ENCODE data around the gene AKAIN1. TPM values are rescaled to one million over a fixed set of nuclear protein-coding genes. Genes with fewer than 3 reads are reported as not detected.
A peak's percentile ranks its signal among the peaks of the same experiment; 100 is the strongest.

Gene AKAIN1
- total RNA-seq (2014; rRNA removed; shearing (Covaris generic)): not detected in 2 replicates

- peak; percentile 77 for DNase-seq (ENCODE audit: low spot score)
- in situ Hi-C loops (cut with HindIII; ENCODE audit: low sequenced_read_pairs): no loop called here
These were observed at the start of gene AKAIN1 for GRCh38 chr18:5197032-5197434. Gene AKAIN1, minus strand, starts transcription at chr18:5197257. Its CDS starts 204 bp downstream, at chr18:5197053.

- in situ Hi-C loops (cut with HindIII; ENCODE audit: low sequenced_read_pairs): no loop called here
These were observed 47.9 kb upstream of the AKAIN1 start for GRCh38 chr18:5244941-5245340.

GRCh38 chr18:5239447-5239846 lies 42.4 kb upstream of the AKAIN1 start:
- DNase-seq (ENCODE audit: low spot score): no peak
- in situ Hi-C loops (cut with HindIII; ENCODE audit: low sequenced_read_pairs): no loop called here

More at GRCh38 chr18:5244941-5245340, 47.9 kb upstream of the AKAIN1 start:
- DNase-seq (ENCODE audit: low spot score): no peak

GRCh38 chr18:5238371-5238976 lies 41.4 kb upstream of the AKAIN1 start:
- in situ Hi-C loops (cut with HindIII; ENCODE audit: low sequenced_read_pairs): no loop called here

GRCh38 chr18:5237723-5238370 lies 40.8 kb upstream of the AKAIN1 start:
- in situ Hi-C loops (cut with HindIII; ENCODE audit: low sequenced_read_pairs): no loop called here
- peak; percentile 89 for DNase-seq (ENCODE audit: low spot score)

More at GRCh38 chr18:5238371-5238976, 41.4 kb upstream of the AKAIN1 start:
- peak; percentile 54 for DNase-seq (ENCODE audit: low spot score)

GRCh38 chr18:5237083-5237722 lies 40.1 kb upstream of the AKAIN1 start:
- in situ Hi-C loops (cut with HindIII; ENCODE audit: low sequenced_read_pairs): no loop called here
- DNase-seq (ENCODE audit: low spot score): peak; percentile 63

- in situ Hi-C loops (cut with HindIII; ENCODE audit: low sequenced_read_pairs): no loop called here
- no peak for DNase-seq (ENCODE audit: low spot score)
These were observed 17.7 kb upstream of the AKAIN1 start for GRCh38 chr18:5214583-5215351.

GRCh38 chr18:5207471-5208150 lies 10.6 kb upstream of the AKAIN1 start:
- in situ Hi-C loops (cut with HindIII; ENCODE audit: low sequenced_read_pairs): no loop called here
- DNase-seq (ENCODE audit: low spot score): no peak

GRCh38 chr18:5198311-5198710 lies 1.3 kb upstream of the AKAIN1 start:
- no peak for DNase-seq (ENCODE audit: low spot score)
- in situ Hi-C loops (cut with HindIII; ENCODE audit: low sequenced_read_pairs): no loop called here

GRCh38 chr18:5197461-5197860 lies 404 bp upstream of the AKAIN1 start:
- in situ Hi-C loops (cut with HindIII; ENCODE audit: low sequenced_read_pairs): no loop called here
- peak; percentile 77 for DNase-seq (ENCODE audit: low spot score)

GRCh38 chr18:5196253-5197031 lies 615 bp downstream of the AKAIN1 start:
- in situ Hi-C loops (cut with HindIII; ENCODE audit: low sequenced_read_pairs): no loop called here
- peak; percentile 92 for DNase-seq (ENCODE audit: low spot score)

- in situ Hi-C loops (cut with HindIII; ENCODE audit: low sequenced_read_pairs): no loop called here
- DNase-seq (ENCODE audit: low spot score): peak; percentile 75
These were observed 1.4 kb downstream of the AKAIN1 start for GRCh38 chr18:5195656-5196055.

- no peak for DNase-seq (ENCODE audit: low spot score)
- in situ Hi-C loops (cut with HindIII; ENCODE audit: low sequenced_read_pairs): no loop called here
These were observed 16.8 kb downstream of the AKAIN1 start for GRCh38 chr18:5180254-5180653.

- no peak for DNase-seq (ENCODE audit: low spot score)
- in situ Hi-C loops (cut with HindIII; ENCODE audit: low sequenced_read_pairs): no loop called here
These were observed 18.5 kb downstream of the AKAIN1 start for GRCh38 chr18:5178519-5178918.

GRCh38 chr18:5175378-5175777 lies 21.7 kb downstream of the AKAIN1 start:
- no peak for DNase-seq (ENCODE audit: low spot score)
- in situ Hi-C loops (cut with HindIII; ENCODE audit: low sequenced_read_pairs): no loop called here

GRCh38 chr18:5173646-5174045 lies 23.4 kb downstream of the AKAIN1 start:
- in situ Hi-C loops (cut with HindIII; ENCODE audit: low sequenced_read_pairs): no loop called here
- peak; percentile 77 for DNase-seq (ENCODE audit: low spot score)

- DNase-seq (ENCODE audit: low spot score): peak; percentile 90
- in situ Hi-C loops (cut with HindIII; ENCODE audit: low sequenced_read_pairs): no loop called here
These were observed 23.8 kb downstream of the AKAIN1 start for GRCh38 chr18:5173236-5173635.

GRCh38 chr18:5167831-5168230 lies 29.2 kb downstream of the AKAIN1 start:
- in situ Hi-C loops (cut with HindIII; ENCODE audit: low sequenced_read_pairs): no loop called here
- no peak for DNase-seq (ENCODE audit: low spot score)
